ENCODE results near the gene TAF4. TPM values are rescaled to one million over a fixed set of nuclear protein-coding genes. Genes with fewer than 3 reads are reported as not detected.
A peak's percentile ranks its signal among the peaks of the same experiment; 100 is the strongest.

The TAF4 gene
- total and polyA plus RNA-seq, 2 of the 13 experiments (the other 11 are each of a cell fraction or from before 2014, with no cell fraction given): 5.9 to 12.0 TPM

- TF ChIP-seq SMAD1 (CRISPR knock-in tag; IDR thresholded peaks at IDR 0.05; ENCODE audit: borderline replicate concordance, low read depth) (no peak), SMAD9 (CRISPR knock-in tag; IDR thresholded peaks at IDR 0.05) (peak; percentile 82; the same call in 1 of the 2 replicates), NFYC (CRISPR knock-in tag; IDR thresholded peaks at IDR 0.05) (no peak), REPIN1 (CRISPR knock-in tag; IDR thresholded peaks at IDR 0.05; ENCODE audit: borderline replicate concordance, low read depth) (no peak), ATF5 (CRISPR knock-in tag; IDR thresholded peaks at IDR 0.05; ENCODE audit: low read depth) (0 out of 2 replicates have a peak, but pooled peaks have one; percentile 75), ZNF282 (IDR thresholded peaks at IDR 0.05; ENCODE audit: partially characterized antibody) (no peak), HCFC1 (IDR thresholded peaks at IDR 0.05; ENCODE audit: low read depth, low read length) (no peak), ZNF691 (CRISPR knock-in tag; IDR thresholded peaks at IDR 0.05; ENCODE audit: borderline replicate concordance, low read depth) (no peak; the same call in 1 of the 2 replicates), NFATC3 (CRISPR knock-in tag; IDR thresholded peaks at IDR 0.05) (no peak), ZNF75D (CRISPR knock-in tag; IDR thresholded peaks at IDR 0.05; ENCODE audit: borderline replicate concordance) (no peak), MLXIP (CRISPR knock-in tag; IDR thresholded peaks at IDR 0.05; ENCODE audit: borderline replicate concordance) (no peak), ZSCAN29 (CRISPR knock-in tag; conservative IDR thresholded peaks at IDR 0.05) (peak; percentile 53; the same call in 1 of the 2 replicates), TCF7 (IDR thresholded peaks at IDR 0.05; ENCODE audit: low read depth) (no peak), ZNF614 (CRISPR knock-in tag; IDR thresholded peaks at IDR 0.05; ENCODE audit: borderline replicate concordance) (0 out of 2 replicates have a peak, but pooled peaks have one; percentile 12), SP4 (CRISPR knock-in tag; IDR thresholded peaks at IDR 0.05) (peak; percentile 69), RFXANK (CRISPR knock-in tag; IDR thresholded peaks at IDR 0.05) (no peak), ZNF782 (CRISPR knock-in tag; IDR thresholded peaks at IDR 0.05; ENCODE audit: borderline replicate concordance) (no peak)
- TF ChIP-seq, protein P1, sequence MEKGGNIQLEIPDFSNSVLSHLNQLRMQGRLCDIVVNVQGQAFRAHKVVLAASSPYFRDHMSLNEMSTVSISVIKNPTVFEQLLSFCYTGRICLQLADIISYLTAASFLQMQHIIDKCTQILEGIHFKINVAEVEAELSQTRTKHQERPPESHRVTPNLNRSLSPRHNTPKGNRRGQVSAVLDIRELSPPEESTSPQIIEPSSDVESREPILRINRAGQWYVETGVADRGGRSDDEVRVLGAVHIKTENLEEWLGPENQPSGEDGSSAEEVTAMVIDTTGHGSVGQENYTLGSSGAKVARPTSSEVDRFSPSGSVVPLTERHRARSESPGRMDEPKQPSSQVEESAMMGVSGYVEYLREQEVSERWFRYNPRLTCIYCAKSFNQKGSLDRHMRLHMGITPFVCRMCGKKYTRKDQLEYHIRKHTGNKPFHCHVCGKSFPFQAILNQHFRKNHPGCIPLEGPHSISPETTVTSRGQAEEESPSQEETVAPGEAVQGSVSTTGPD (CRISPR knock-in tag; IDR thresholded peaks at IDR 0.05): no peak
- TF ChIP-seq, protein P2, sequence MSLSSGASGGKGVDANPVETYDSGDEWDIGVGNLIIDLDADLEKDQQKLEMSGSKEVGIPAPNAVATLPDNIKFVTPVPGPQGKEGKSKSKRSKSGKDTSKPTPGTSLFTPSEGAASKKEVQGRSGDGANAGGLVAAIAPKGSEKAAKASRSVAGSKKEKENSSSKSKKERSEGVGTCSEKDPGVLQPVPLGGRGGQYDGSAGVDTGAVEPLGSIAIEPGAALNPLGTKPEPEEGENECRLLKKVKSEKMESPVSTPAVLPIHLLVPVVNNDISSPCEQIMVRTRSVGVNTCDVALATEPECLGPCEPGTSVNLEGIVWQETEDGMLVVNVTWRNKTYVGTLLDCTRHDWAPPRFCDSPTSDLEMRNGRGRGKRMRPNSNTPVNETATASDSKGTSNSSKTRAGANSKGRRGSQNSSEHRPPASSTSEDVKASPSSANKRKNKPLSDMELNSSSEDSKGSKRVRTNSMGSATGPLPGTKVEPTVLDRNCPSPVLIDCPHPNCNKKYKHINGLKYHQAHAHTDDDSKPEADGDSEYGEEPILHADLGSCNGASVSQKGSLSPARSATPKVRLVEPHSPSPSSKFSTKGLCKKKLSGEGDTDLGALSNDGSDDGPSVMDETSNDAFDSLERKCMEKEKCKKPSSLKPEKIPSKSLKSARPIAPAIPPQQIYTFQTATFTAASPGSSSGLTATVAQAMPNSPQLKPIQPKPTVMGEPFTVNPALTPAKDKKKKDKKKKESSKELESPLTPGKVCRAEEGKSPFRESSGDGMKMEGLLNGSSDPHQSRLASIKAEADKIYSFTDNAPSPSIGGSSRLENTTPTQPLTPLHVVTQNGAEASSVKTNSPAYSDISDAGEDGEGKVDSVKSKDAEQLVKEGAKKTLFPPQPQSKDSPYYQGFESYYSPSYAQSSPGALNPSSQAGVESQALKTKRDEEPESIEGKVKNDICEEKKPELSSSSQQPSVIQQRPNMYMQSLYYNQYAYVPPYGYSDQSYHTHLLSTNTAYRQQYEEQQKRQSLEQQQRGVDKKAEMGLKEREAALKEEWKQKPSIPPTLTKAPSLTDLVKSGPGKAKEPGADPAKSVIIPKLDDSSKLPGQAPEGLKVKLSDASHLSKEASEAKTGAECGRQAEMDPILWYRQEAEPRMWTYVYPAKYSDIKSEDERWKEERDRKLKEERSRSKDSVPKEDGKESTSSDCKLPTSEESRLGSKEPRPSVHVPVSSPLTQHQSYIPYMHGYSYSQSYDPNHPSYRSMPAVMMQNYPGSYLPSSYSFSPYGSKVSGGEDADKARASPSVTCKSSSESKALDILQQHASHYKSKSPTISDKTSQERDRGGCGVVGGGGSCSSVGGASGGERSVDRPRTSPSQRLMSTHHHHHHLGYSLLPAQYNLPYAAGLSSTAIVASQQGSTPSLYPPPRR (CRISPR knock-in tag; IDR thresholded peaks at IDR 0.05; ENCODE audit: borderline replicate concordance): 0 out of 2 replicates have a peak, but pooled peaks have one; percentile 24
Observed at GRCh38 chr20:62030834-62031434, 34.7 kb downstream of the TAF4 start (continued).

Data from HepG2 (cell line).